Activated CD4-positive, alpha-beta T cell treated with anti-CD3 and anti-CD28 coated beads, Interleukin-2, Interleukin-6, amounts not matched to agents 100 ng/mL and 50 ng/mL, durations not matched to agents 16 hours and 8 hours (primary cell): ENCODE measurements around the gene MRI1.
"Not testable (repeated sequence)": the region's sequence is repeated elsewhere in the genome, so short reads cannot be mapped to it uniquely, and the experiment has no call there.

Experiments used
- DNase-seq: peaks from one replicate; pipeline ENCODE4 v3.0.0-alpha.2; 2020

The MRI1 gene

DNA sequence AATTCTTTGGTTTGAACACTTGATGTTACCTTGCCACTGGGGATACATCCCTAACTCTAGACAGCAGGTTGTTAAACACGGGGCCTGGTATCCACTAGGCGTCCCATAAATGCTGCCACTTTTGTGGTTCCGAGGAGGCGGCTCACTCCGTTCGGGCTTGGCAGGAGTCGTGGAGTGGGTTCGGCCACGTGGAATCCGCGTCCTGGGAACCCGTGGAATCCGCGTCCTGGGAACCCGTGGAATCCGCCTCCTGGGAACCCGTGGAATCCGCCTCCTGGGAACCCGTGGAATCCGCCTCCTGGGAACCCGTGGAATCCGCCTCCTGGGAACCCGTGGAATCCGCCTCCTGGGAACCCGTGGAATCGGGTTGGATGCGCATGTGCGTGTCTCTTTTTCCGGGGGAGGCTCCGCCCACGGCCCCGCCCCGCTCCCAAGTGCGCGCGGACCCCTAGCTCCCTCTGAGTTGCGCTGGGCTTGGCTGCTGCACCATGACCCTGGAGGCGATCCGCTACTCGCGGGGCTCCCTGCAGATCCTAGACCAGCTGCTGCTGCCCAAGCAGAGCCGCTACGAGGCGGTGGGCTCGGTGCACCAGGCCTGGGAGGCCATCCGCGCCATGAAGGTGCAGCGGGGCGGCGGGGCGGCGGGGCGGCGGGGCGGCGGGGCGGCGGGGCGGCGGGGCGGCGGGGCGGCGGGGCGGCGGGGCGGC lies at the start of gene MRI1:
TSS of gene MRI1 (plus strand) at position 422 of the 707 bp plus-strand sequence. CDS start at position 489, 67 bp downstream.
- peak; percentile 74 for DNase-seq

DNA sequence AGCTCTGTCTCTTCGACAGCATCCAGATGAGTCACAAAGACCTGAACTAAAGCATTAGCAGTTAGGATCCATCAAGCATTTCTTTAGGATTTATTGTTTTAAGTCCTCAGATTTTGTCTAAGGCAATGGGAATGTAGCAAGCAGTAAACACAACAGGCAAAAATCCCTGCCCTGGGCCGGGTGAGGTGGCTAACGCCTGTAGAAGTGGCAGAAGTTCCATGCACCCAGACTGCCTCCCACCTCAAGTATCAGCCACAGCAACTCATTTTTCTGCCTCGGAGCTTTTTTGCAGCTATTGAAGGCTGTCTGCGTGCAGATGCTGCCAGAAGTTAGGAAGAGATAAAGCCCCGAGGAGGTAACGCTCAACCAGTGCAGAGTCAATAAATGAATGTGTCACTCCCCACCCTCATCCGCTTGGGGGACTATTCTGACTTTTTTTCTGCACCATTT lies 47.1 kb upstream of the MRI1 start:
- peak; percentile 6 for DNase-seq

DNA sequence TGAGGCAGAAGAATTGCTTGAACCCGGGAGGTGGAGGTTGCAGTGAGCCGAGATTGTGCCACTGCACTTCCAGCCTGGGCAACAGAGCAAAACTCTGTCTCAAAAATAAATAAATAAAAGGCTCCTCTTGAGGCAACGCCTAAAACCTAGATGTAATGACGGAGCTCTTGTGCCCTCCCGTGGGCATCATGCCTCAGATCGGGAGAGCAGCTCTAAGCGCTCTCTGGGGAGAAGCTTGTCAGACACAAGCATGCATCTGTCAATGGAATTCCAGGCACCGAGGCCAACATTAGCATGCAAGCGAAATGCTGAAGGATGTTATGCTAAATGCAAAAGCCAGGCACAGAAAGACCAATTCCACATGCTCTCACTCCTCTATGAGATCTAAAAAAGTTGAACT lies 45.6 kb upstream of the MRI1 start:
- DNase-seq: no peak

DNA sequence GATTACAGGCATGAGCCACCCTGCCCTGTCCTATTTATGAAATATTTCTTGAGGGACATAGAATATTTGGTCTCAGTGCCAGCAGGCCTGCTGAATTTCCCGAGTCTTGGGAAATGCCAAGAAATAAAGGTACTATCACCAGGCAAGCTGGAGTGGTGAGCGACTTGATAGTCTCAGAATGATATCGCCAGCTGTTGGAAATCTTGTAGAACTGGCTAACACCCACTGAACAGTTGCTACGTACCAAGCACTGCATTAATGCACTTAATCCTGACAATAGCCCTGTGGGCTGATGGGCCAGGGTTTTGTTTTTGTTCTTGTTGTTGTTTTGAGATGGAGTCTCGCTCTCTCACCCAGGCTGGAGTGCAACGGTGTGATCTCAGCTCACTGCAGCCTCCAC lies 42.2 kb upstream of the MRI1 start:
- no peak for DNase-seq

DNA sequence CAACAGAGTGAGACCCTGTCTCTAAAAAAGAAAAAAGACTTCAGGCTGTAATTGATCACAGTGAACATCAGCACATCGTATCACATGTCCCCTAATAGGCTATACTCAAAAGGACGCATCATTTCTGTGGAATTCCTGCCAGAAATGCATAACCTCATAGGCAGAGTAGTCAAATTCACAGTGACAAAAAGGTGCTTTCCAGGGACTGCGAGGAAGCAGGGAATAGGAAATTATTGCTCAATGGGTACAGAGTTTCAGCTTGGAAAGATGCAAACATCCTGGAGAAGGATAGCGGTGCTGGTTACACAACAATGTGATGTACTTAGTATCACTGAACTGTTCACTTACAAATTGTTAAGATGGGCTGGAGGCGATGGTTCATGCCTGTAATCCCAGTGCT lies 41.1 kb upstream of the MRI1 start:
- no peak for DNase-seq

DNA sequence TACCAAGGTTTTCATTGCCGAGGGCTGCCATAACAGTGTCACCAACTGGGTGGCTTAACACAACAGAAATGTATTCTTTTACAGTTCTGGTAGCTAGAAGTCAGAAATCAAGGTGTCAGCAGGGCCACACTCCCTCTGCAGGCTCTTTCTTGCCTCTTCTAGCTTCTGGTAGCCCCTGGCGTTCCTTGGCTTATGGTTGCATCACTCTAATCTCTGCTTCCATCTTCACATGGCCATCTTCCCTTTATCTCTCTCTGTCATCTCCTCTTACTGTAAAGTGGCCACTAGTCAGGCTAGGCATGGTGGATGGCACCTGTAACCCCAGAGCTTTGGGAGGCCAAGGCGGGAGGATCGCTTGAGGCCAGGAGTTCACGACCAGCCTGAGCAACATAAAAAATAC lies 38.0 kb upstream of the MRI1 start:
- no peak for DNase-seq

DNA sequence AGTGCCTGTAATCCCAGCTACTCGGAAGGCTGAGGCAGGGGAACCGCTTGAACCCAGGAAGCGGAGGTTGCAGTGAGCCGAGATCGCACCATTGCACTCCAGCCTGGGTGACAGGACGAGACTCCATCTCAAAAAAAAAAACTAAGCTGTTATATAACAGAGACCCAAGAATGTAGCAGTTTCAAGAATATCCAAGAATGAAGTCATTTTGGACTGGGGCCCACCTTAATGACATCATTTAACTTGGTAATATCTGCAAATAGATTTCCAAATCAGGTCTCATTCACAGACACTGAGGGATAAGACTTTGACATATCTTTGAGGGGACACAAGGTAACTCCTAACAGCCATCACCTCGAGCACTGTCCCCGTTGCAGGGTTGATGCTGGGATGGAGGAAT lies 36.5 kb upstream of the MRI1 start:
- no peak for DNase-seq

DNA sequence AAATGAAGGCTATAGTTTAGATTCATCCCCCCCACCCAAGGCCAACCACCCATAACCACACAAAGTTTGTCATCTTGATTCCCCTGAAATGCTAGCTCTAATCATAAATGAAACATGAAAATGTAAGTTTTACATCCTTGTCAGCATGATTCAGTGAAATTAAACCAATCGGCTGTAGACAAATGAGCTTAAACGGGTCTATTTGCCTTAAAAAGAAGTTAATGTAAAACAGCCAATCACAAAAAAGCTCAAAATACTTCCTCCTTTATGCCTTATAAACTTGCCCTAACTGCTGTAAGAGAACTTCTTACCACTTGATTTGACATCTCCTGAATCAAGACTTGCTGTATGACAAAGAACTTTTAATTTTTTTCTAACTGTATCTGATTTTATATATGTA lies 34.5 kb upstream of the MRI1 start:
- DNase-seq: no peak

DNA sequence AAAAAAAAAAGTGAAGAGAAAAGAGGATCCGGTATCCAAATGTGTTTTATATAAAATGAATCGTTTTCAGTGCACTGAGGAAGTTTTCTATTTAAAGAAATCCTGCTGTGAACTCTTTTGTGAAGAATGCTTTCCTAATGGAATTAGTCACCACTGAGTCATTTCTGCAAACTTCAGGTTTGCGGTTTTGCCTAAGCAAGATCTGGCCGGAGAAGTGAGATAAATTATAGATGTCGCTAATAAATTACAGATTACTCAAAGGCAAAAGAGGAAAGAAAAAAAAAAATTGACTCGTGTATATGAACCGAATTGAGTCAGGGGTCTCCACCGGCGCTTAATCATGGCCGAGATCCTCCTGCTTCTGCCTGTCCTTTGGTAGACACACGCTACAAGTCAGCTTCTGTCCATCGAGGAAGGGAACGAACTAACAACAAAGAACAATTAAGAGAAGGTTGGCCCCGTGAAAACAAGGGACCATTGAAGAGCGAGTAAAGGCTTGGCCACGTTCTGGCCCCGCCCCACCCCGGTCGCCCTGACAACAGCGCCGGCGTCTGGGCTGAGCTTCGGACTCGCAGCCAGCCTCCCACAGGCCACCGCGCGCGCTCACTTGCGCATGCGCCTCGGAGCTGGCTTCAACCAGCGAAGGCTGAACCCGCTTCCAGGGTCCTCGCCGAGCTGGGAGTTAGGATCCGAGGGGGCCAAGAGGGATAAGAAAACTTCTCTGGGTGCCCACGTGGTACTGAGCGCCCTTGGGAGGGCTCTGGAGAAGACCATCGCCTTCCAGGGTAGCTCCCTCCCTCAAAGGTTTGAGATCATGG lies 33.0 kb upstream of the MRI1 start:
- DNase-seq: peak; percentile 96

DNA sequence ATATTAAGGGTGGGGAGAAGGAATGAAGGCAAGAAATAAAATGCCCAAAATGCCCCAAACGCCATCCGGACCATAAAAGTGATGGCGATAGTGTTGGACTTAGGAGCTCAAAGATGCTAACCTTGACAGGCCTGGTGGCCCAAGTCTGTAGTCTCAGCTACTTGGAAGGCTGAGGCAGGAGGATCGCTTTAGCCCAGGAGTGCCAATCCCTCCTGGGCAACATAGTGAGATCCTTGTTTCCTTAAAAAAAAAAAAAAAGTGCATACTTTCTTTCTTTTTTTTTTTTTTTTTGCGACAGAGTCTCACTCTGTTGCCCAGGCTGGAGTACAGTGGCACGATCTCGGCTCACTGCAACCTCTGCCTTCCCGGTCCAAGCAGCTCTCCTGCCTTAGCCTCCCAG lies 32.0 kb upstream of the MRI1 start:
- DNase-seq: no peak

DNA sequence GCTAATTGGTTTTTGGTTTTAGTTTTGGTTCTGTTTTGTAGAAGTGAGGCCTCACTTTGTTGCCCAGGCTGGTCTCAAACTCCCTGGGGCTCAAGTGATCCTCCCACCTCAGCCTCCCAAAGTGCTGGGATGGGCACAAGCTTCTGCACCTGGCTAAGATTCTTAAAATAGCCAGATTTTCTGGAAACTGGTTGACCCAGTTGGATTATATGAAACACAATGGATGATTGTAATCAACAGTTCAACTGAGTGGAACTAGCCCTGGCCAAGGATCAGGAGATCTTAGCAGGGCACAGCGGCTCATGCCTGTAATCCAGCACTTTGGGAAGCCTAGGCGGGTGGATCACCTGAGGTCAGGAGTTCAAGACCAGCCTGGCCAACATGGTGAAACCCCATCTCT lies 29.6 kb upstream of the MRI1 start:
- no peak for DNase-seq

DNA sequence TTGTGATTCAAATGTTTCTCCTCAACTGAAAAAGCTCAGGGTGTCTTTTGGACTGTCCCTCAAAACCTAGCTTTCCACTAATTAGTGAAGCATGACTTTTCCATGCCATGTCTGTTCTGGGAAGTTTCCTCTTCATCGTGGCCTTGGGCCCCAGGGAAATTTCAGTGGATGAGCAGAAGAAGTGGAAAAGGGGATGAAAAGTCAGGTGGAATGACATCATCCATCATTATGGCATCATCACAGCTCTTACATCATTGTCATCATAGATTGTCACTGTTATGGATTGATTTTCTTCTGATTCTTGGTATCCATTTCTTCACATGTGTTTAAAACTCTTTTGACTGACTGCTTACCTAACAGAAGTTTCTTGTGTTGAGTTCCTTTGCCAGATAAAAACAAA lies 26.2 kb upstream of the MRI1 start:
- no peak for DNase-seq

DNA sequence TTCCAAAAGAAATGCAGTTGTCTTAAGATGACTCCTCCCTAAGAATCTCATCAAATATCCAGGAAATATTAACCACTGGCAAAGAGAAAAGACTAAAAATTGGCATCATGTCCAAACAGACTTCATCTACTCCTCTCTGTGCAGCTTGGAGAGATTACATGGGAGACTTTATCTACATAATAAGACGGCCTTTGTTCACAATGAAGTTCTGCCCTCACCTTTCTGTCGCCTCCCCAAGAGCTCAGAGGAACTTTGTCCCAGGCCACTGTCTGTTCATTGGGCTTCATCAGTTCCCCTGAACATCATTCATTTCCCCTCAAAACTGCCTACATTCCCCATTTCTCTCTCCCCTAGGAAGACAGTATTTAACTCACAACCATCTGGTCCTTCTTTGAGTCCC lies 22.4 kb upstream of the MRI1 start:
- no peak for DNase-seq

DNA sequence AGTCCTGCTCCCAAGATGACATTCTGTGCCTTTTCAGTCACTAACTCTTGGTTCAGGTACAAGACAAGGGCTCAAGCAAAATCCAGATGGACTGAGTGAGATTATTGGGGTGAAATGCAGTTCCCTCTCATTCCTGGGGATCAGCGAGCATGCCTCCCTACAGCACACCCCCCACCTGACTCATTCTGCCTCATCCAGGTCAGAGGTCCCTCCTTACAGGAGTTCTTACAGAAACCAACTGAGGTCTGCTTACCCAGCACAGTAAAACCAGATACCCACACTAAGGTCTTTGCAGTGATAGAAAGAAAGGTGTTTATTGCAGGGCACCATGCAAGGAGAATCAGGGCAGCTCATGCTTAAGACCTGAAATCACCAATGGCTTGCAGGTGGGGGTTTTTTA lies 21.6 kb upstream of the MRI1 start:
- DNase-seq: no peak

DNA sequence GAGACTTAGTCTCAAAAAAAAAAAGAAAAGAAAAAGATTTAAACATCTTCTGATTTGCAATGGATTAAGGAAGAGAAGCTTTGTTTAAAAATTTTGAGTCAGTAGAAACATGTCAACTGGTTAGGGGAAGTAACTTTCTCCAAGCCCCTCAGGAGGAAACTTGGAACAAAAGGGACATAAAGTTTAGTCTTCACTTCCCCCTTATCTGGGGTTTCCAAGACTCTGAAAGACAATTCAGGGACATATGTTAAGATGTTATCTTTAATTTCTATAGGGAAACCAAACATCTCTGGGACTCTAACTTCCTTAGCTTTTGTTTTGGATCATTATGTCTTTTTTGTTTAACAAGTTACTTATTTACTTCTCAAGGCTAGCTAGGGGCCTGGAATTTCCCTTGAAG lies 20.1 kb upstream of the MRI1 start:
- DNase-seq: no peak

DNA sequence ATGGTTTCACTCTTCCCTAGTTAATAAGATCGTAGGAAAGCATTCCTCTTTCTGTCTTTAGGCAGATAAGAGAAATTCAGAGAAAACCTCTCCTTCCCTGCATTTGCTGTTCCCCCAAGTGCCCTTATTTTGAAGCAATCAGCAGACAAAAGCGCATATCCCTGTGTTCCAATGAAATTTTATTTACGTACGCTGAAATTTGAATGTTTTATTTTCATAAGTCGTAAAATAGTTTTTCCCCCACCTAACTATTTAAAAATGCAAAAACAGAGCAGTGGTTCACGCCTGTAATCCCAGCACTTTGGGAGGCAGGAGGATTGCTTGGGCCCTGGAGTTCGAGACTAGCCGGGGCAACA lies 17.2 kb upstream of the MRI1 start:
- no peak for DNase-seq

DNA sequence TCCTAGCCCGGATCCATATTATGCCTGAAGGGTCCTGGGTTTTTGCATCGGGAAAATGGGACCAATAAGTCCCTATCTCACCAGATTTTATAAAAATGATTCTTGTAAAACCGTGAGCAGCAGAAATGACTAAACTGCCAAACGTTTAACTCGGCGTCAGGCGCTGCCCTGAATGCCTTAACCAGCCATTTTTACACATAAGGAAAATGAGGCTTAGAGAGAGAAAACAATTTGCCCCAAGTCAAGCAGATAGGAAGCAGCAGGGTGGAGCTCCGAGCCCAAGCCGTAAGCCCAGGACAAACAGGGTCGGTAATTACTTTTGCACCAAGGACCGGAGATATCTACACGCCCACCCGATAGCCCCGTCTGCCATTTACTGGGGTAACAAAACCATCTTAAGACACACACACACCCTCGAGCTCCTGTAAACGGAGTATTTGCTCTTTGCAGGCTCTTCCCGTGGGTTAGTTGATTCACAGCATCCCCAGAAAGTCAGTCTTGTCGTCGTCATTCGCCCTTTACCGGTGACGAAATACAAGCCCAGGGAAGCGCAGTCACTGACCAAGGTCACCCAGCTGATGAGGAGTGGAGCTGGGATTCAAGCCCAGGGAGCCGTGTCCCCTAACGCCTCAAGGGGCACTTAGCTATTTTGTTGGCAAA lies 16.0 kb upstream of the MRI1 start:
- peak; percentile 13 for DNase-seq

DNA sequence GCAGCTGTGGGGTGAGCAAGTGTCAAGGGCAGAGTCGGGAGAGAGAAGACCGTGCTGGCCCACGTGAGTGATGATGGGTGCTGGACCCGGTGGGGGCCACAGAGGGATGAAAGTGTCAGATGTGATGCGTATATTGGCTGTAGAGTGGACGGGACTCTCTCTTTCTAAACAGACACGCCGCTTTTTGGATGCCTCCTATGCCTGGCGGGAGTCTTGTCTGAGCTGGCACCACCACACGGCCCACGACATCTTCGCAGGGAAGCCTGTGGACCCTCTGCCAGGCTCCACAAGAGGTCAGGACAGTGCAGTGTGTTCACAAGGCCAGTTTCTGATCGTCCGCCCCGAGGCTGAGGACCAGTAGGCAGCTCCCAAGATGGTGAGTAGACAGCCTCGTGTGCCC lies 12.9 kb upstream of the MRI1 start:
- no peak for DNase-seq

DNA sequence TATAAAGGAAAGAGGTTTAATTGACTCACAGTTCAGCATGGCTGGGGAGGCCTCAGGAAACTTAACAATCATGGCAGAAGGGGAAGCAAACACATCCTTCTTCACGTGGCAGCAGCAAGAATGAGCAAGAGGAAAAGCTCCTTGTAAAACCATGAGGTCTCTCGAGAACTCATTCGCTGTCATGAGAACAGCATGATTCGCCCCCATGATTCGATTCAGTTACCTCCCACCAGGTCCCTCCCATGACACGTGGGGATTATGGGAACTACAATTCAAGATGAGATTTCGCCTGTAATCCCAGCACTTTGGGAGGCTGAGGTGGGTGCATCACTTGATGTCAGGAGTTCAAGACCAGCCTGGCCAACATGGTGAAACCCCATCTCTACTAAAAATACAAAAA lies 10.7 kb upstream of the MRI1 start:
- not testable (repeated sequence) for DNase-seq

DNA sequence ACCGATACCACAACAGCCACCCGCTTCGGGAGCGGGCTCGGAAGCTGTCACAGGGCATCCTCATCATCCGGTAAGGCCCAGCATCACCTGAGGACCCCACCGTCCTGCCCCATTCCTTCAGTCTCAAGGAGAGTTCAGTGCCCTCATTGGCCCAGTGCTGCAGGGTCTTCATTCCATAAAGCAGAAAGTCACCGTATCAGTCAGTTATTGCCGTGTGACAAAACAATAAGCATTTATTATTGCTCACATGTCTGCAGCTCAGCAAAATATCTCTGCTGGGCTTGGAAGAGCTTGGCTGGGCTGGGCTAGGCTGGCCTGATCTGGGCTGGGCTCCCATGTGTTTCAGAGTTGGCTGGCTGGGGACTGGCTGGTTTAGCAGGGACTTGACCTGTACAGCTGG lies 8.1 kb upstream of the MRI1 start:
- DNase-seq: no peak

DNA sequence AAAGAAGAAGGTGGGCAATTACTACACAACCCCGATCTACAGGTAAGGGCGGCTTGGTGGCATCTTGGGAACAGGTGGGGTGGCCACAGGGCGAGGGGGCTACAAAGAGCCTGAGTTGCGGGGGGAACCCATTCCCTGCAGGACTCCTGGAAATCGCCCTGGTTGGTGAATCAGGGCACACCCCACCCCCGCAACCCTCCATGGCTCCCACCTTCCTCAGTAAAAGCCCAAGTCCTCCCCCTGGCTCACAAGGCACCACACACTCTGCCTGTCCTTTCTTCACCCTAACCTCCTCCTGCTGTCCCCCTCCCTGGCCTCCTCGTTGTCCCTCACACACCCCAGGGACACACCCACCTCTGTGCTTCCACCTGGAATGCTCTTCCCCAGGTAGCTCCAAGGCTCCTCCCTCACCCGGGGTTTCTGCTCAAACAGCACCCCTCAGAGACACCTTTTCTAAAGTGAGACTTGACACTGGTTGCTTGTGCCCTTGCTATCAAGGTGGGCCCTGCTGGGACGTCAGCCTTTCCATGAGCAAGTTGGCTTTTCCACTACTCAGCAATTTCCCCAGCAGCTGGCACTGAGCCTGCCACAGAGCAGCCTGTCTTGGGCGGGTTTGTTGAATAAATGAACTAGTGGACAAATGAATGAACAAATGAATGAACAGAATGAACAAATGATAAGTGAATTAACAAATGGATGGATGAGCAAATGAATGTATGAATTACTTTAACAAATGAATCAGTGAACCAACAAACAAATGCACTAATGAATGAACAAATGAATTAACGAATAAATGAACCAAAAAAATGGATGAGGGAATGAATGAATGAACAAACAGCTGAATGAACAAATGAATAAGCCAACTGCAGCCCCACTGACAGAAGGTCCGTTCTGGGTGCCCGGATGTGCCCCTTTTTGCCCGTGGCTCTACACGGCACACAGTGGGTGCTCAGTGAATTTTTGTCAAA lies 6.2 kb upstream of the MRI1 start:
- no peak for DNase-seq

DNA sequence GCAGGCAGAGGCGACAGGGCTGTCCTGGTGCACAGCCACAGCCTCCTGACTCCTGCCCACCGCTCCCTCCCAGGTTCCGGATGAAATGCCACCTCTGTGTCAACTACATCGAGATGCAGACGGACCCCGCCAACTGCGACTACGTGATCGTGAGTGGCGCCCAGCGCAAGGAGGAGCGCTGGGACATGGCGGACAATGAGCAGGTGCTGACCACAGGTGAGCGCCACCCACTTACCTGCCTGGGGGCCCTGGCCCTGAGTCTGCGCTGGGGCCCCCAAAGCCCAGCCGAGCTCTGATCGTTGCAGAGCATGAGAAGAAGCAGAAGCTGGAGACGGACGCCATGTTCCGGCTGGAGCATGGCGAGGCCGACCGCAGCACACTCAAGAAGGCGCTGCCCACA lies 5.5 kb upstream of the MRI1 start:
- DNase-seq: no peak

DNA sequence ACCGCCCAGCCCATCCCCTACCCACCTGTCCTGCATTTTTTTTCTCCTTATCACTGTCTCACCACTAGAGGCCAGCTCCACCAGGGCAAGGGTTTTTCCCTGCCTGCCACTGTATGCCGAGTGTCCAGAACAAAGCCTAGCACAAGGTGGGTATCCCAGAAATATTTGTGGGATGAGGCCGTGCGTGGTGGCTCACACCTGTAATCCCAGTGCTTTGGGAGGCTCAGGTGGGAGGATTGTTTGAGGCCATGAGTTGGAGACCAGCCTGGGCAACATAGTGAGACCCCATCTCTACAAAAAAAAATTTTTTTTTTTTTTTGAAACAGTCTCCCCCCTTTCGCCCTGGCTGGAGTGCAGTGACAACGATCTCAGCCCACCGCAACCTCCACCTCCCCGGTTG lies 2.9 kb upstream of the MRI1 start:
- DNase-seq: no peak
